Measurements from ENCODE around the gene INSRR. TPM values are rescaled to one million over a fixed set of nuclear protein-coding genes. Genes with fewer than 3 reads are reported as not detected.

The INSRR gene
- total RNA-seq, 1 experiment from 2014 or later: not detected

DNA sequence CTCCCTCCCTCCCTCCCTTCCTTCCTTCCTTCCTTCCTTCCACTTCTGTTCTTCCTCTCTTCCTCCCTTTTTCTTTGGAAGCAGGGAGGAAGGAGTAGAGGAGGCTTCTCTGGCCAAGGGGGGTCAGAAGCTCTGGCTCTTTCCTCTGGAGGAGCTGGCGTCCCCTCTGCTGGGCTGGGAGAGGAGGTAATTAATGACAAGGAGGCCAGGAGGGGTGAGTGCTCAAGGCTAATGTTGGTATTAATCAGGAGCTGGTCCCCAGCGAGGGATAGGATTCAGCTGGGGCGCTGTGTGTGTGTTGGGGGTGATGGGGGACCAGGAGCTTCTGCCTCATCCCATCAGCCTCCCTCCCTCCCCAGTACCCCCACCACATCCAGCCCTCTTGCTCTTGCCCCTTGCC lies 28.4 kb upstream of the INSRR start:
- Histone ChIP-seq H3K36me3 (ENCODE audit: low read depth) (no peaks in the 10 kb centered on the region), H3K9me3 (ENCODE audit: insufficient read depth, low read depth) (no peaks in the 10 kb centered on the region), H3K27me3 (ENCODE audit: insufficient read depth, low read depth) (peaks cover 32% of the 10 kb centered on the region), H3K79me2 (ENCODE audit: low read depth) (no peaks in the 10 kb centered on the region), H4K20me1 (ENCODE audit: insufficient read depth) (no peaks in the 10 kb centered on the region), H2AFZ (no peak overlapping the region), H3K9me2 (ENCODE audit: insufficient read depth) (no peaks in the 10 kb centered on the region), H3K27ac (no peak overlapping the region), H3K4me2 (no peak overlapping the region), H3K4me1 (replicated peaks; ENCODE audit: insufficient read depth) (no peaks in the 10 kb centered on the region), H3F3A (ENCODE audit: insufficient read depth, low read depth) (peaks cover 5% of the 10 kb centered on the region; the same call in 1 of the 2 replicates), H3K4me3 (no peak overlapping the region)
- TF ChIP-seq EZH2 (IDR thresholded peaks at IDR 0.05; ENCODE audit: low read depth): no peak
- TF ChIP-seq, protein P1, sequence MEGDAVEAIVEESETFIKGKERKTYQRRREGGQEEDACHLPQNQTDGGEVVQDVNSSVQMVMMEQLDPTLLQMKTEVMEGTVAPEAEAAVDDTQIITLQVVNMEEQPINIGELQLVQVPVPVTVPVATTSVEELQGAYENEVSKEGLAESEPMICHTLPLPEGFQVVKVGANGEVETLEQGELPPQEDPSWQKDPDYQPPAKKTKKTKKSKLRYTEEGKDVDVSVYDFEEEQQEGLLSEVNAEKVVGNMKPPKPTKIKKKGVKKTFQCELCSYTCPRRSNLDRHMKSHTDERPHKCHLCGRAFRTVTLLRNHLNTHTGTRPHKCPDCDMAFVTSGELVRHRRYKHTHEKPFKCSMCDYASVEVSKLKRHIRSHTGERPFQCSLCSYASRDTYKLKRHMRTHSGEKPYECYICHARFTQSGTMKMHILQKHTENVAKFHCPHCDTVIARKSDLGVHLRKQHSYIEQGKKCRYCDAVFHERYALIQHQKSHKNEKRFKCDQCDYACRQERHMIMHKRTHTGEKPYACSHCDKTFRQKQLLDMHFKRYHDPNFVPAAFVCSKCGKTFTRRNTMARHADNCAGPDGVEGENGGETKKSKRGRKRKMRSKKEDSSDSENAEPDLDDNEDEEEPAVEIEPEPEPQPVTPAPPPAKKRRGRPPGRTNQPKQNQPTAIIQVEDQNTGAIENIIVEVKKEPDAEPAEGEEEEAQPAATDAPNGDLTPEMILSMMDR (conservative IDR thresholded peaks at IDR 0.05): no peak
- CTCF ChIA-PET: interaction anchor here (0.6 kb wide), 1 partner anchor 198 kb away, joined by 16 read pairs; no protein-coding TSS in a partner anchor
- intact Hi-C loops (cut with micrococcal nuclease; ENCODE audit: unreplicated experiment): no loop called here
- DNase-seq: no peak
- POLR2A ChIA-PET (ENCODE audit: unreplicated experiment): interaction anchor here (0.6 kb wide), 1 partner anchor 333 kb away, joined by 4 read pairs; no protein-coding TSS in a partner anchor
- BruUV-seq (replicated peaks): no TSS peak

DNA sequence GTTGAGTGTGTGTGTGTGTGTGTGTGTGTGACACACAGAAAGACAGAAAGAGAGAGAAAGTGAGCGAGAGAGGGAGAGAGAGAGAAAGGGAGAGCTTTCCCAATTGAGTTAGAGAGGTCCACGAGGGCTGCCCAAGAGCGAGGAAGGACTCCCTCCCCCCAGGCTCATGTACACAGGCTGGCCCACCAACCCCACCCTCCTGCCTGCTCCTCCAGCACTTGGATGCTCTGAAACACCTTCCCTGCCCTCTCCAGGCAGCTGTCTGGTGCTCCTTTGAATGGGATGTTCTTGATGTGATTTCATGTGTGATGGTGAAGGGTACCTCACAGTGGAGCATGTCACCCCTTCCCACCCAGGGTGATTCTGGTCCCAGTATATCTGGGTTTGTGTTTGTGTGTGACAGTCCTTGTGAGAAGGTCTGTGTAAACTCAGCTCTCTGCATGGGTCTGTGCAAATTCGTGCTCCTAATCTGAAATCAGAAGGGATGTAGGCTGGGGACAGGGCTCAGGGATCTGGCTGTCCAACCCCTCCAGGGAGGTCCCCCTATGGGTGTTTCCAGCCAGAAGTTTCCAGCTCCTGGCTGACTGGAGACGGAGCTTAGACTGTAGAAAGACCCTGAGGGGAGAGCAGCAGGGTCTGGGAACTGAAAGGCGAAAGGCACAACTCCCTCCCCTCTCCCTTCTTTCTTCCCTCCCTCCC lies 27.8 kb upstream of the INSRR start:
- H3K4me1 ChIP-seq (replicated peaks; ENCODE audit: insufficient read depth): no peaks in the 10 kb centered on the region
- no peak overlapping the region for H2AFZ ChIP-seq
- no peaks in the 10 kb centered on the region for H3K9me3 ChIP-seq (ENCODE audit: insufficient read depth, low read depth)
- H3K27me3 ChIP-seq (ENCODE audit: insufficient read depth, low read depth): peaks cover 32% of the 10 kb centered on the region
- H3F3A ChIP-seq (ENCODE audit: insufficient read depth, low read depth): peaks cover 5% of the 10 kb centered on the region; the same call in 1 of the 2 replicates
- no peaks in the 10 kb centered on the region for H4K20me1 ChIP-seq (ENCODE audit: insufficient read depth)
- POLR2A ChIA-PET (ENCODE audit: unreplicated experiment): interaction anchor here (0.6 kb wide), 1 partner anchor 332 kb away, joined by 4 read pairs; no protein-coding TSS in a partner anchor
- H3K4me3 ChIP-seq: no peak overlapping the region
- no peak overlapping the region for H3K4me2 ChIP-seq
- CTCF ChIA-PET: interaction anchor here (0.5 to 0.6 kb wide), 3 partner anchors 81 to 201 kb away, joined by 3 to 16 read pairs (median 4); no protein-coding TSS in a partner anchor
- no peaks in the 10 kb centered on the region for H3K79me2 ChIP-seq (ENCODE audit: low read depth)
- H3K36me3 ChIP-seq (ENCODE audit: low read depth): no peaks in the 10 kb centered on the region
- TF ChIP-seq EZH2 (IDR thresholded peaks at IDR 0.05; ENCODE audit: low read depth): no peak
- TF ChIP-seq, protein P1 (conservative IDR thresholded peaks at IDR 0.05): no peak
- no peaks in the 10 kb centered on the region for H3K9me2 ChIP-seq (ENCODE audit: insufficient read depth)
- intact Hi-C loops (cut with micrococcal nuclease; ENCODE audit: unreplicated experiment): no loop called here
- DNase-seq: no peak
- BruUV-seq (replicated peaks): no TSS peak
- no peak overlapping the region for H3K27ac ChIP-seq

DNA sequence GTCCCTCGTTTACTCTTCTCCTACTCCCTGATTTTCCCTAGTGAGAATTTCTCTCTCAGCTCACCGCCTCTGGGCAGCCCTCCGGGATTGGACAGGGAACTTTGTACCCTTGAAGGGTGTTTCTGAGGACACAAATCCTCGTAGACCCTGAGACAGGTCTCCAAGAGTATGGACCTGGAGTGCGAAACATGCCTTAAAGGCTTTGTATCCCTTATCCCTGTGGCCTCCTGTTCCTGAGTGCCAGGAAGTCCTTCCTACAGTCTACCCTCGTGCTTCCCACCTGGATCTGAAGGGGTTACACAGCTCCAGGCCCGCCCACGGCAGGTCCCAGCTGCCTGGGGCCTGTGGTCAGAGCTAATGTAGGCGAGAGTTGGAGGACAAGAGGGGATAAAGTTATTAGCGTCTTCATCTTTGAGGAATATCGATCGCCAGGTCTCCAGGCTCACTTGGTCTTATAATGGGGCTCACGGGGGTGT lies 27.0 kb upstream of the INSRR start:
- H3K4me1 ChIP-seq (replicated peaks; ENCODE audit: insufficient read depth): no peaks in the 10 kb centered on the region
- DNase-seq: no peak
- ChIA-PET POLR2A (ENCODE audit: unreplicated experiment) (interaction anchor here (0.6 kb wide), 1 partner anchor 182 kb away, joined by 6 read pairs; no protein-coding TSS in a partner anchor), CTCF (no interaction called here)
- no peaks in the 10 kb centered on the region for H3K9me2 ChIP-seq (ENCODE audit: insufficient read depth)
- H2AFZ ChIP-seq: no peak overlapping the region
- H3K36me3 ChIP-seq (ENCODE audit: low read depth): no peaks in the 10 kb centered on the region
- H3K4me2 ChIP-seq: no peak overlapping the region
- no peak for TF ChIP-seq EZH2 (IDR thresholded peaks at IDR 0.05; ENCODE audit: low read depth)
- TF ChIP-seq, protein P1 (conservative IDR thresholded peaks at IDR 0.05): no peak
- no peaks in the 10 kb centered on the region for H4K20me1 ChIP-seq (ENCODE audit: insufficient read depth)
- peaks cover 27% of the 10 kb centered on the region for H3K27me3 ChIP-seq (ENCODE audit: insufficient read depth, low read depth)
- H3K79me2 ChIP-seq (ENCODE audit: low read depth): no peaks in the 10 kb centered on the region
- intact Hi-C loops (cut with micrococcal nuclease; ENCODE audit: unreplicated experiment): no loop called here
- H3F3A ChIP-seq (ENCODE audit: insufficient read depth, low read depth): no peaks in the 10 kb centered on the region
- no peak overlapping the region for H3K4me3 ChIP-seq
- no TSS peak for BruUV-seq (replicated peaks)
- no peak overlapping the region for H3K27ac ChIP-seq
- no peaks in the 10 kb centered on the region for H3K9me3 ChIP-seq (ENCODE audit: insufficient read depth, low read depth)

All from PC-9 (cell line).